NCI-H1436 (cell line): ENCODE data around the gene PNPT1.
"Not testable (repeated sequence)": the region's sequence is repeated elsewhere in the genome, so short reads cannot be mapped to it uniquely, and the experiment has no call there.

ENCODE experiments used
- DNase-seq: peaks from one replicate; lab custom pipeline; 2025; lab: John Stamatoyannopoulos, UW

Gene PNPT1

DNA sequence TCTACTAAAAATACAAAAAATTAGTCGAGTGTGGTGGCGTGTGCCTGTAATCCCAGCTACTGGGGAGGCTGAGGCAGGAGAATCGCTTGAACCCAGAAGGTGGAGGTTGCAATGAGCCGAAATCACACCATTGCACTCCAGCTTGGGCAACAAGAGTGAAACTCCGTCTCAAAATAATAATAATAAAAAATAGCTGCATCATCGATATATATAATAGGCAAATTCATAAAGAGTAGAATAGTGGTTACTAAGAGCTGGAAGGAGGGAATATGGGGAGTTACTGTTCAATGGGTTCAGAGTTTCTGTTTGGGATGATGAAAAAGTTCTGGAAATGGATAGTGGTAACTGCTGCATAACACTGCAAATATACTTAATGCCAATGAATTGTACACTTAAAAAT is 96.8 kb downstream of the PNPT1 start:
- not testable (repeated sequence) for DNase-seq

DNA sequence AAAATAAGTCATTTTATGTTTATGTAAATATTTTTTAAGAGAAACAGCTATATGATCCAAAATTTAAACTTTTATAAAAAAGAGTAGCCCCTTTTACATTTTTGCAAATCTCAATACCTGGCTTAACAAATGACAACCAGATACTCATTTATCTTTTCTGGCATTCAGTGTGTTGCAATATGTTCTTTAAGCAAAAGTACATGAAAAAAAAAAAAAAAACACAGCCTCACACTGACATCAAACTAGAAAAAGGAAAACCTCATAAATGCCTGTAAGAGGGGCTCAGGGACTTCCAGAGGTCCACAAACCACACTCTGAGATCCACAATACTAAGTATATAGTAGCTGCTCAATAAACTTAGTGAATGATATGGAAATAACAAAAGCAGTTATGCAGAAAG is 98.1 kb downstream of the PNPT1 start:
- no peak for DNase-seq

DNA sequence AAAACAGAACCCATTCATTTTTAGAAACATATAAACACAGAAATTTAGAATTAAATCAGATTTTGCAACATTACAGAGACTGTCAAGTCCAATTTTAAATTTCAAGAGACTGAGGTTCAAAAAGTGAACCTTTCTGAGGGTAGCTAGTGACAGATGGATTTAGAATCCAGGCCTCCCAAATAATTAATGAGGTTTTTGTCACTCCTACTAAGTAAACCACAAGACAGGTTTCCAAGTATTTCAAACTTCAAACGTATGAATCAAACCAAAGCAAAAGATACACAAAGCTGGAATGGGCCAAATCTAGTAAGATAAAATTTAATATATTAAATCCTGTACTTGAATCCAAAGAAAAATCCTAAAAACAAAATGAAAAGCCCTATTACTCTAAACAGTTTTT is 101.5 kb downstream of the PNPT1 start:
- no peak for DNase-seq

DNA sequence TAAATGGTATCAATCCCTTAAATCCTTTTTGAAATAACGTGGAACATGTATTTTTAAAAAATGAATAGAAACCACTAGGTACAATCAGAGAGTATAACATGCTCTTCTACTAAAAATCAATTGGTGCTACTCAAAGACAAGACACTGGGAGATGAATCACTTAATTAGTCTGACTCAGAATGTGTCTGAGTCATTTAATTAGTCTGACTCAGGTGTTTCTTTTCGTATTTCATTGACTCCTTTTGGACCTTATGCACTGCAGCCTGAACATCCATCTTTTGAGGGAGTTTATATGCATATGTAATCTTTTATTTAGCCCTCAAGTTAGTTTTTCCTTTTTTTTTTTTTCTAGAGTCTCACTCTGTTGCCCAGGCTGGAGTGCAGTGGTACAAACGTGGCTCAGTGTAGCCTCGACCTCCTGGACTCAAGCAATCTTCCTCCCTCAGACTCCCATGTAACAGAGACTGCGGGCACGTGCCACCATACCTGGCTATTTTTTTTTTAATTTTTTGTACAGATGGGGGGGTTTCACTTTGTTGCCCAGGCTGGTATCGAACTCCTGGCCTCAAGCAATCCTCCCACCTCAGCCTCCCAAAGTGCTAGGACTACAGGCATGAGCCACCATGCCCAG is 102.7 kb downstream of the PNPT1 start:
- DNase-seq = no peak

DNA sequence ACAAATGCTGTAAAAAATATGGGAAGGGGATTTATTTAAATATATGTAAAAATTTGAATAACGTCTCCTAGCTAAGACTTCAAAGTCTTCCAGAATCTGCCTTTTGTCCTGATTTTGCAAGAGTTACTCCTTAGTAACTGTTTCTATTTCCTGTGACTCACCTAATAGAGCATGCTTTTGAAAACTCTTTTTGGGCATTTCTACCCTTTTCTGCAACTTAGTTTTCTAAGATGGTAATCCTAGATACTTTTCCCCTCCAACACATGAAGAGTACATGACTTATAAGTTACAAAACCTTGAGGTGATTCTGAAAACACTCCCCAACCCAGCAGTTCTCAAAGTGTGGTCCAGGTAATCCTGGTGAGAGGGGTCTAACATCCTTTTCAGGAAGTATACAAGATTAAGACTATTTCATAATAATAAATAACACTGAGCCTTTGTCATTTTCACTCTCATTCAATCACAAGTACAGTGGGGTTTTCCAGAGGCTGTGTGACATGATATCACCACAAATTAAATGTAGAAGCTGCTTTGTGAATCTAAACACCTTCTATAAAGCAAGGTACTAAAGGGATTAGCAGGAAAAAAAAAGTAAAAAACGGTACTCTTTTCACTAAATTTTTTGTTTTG is 108.1 kb downstream of the PNPT1 start:
- no peak for DNase-seq
